ENCODE measurements around the gene ACAD8.
A peak's percentile ranks its signal among the peaks of the same experiment; 100 is the strongest.

The ACAD8 gene

DNA sequence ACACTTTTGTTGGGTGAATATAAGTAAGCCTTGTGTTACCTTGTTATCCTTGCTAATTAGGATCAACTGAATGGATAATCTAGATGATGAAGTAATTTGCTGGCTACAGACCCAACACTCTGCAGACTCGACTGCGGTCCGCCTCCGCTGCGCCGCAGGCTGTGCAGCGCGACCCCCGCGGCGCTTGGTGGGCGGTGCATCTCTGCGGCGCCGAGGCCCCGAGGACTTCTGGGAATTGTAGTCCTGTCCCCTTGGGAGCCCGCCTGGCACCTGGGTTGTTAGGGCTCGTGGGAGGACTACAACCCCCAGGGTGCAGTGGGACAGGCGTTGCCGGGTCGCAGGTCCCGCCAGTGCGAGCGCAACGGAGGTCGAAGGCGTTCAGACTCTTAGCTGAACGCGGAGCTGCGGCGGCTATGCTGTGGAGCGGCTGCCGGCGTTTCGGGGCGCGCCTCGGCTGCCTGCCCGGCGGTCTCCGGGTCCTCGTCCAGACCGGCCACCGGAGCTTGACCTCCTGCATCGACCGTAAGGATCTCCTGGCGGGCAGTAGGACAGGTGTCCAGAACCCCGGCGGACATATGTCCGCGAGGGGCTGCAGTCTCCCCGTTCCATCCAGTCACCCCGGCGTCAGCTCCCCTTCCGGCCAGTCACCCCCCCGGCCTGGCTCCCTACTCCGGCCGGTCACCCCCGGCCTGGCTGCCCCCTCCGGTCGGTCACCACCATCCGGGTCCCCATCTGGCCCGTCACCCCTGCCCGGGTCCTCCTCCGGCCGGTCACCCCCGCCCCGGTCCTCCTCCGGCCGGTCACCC, at the start of gene ACAD8, which contains the start of gene THYN1:
TSS of gene ACAD8 (plus strand) at position 381 of the 806 bp plus-strand sequence. CDS start at position 414, 33 bp downstream.
TSS of gene THYN1 (minus strand) at position 165 of the 806 bp plus-strand sequence. CDS start 470 bp downstream, outside the sequence.
- peak within 1 kb of the TSS; percentile 61 for H3K4me3 ChIP-seq (ENCODE audit: insufficient read depth, low read length, poor library complexity, severe bottlenecking)
- H3K27ac ChIP-seq (ENCODE audit: low read depth, low read length): no peak within 1 kb of the TSS
- no peaks in the 10 kb centered on the region for H3K9me2 ChIP-seq (replicated peaks; ENCODE audit: insufficient read depth, low read length)
- no peaks in the 10 kb centered on the region for H3K79me2 ChIP-seq (ENCODE audit: insufficient read depth, low read length)
- peak within 1 kb of the TSS; percentile 76 for H3K9ac ChIP-seq (ENCODE audit: low read length)
- H3K9me3 ChIP-seq (ENCODE audit: insufficient read depth, low read length): no peaks in the 10 kb centered on the region
- H4K20me1 ChIP-seq (ENCODE audit: low read depth, low read length): no peaks in the 10 kb centered on the region
- no peaks in the 10 kb centered on the region for H3K36me3 ChIP-seq (ENCODE audit: low read length)
- H2AFZ ChIP-seq (ENCODE audit: low read depth, low read length, severe bottlenecking): peak within 1 kb of the TSS; percentile 75
- no peaks in the 10 kb centered on the region for H3K27me3 ChIP-seq (ENCODE audit: low read length)
- peak within 1 kb of the TSS; percentile 73 for H3K4me2 ChIP-seq (ENCODE audit: low read depth, low read length, poor library complexity, severe bottlenecking)
- TF ChIP-seq EZH2phosphoT487 (conservative IDR thresholded peaks at IDR 0.05; ENCODE audit: low read length): no peak
- no peak for TF ChIP-seq CTCF (IDR thresholded peaks at IDR 0.05; ENCODE audit: insufficient read depth, low read length, poor library complexity, severe bottlenecking)
- H3F3A ChIP-seq (ENCODE audit: insufficient read depth): no peaks in the 10 kb centered on the region

- no peak overlapping the region for H3K4me3 ChIP-seq (ENCODE audit: insufficient read depth, low read length, poor library complexity, severe bottlenecking)
- no peaks in the 10 kb centered on the region for H3K9me3 ChIP-seq (ENCODE audit: insufficient read depth, low read length)
- H3K9me2 ChIP-seq (replicated peaks; ENCODE audit: insufficient read depth, low read length): no peaks in the 10 kb centered on the region
Measured at GRCh38 chr11:134205729-134206128, 47.6 kb upstream of the ACAD8 start.

GRCh38 chr11:134206185-134206584, 47.2 kb upstream of the ACAD8 start:
- H3K4me2 ChIP-seq (ENCODE audit: low read depth, low read length, poor library complexity, severe bottlenecking): no peak overlapping the region

More at GRCh38 chr11:134205729-134206128, 47.6 kb upstream of the ACAD8 start:
- Histone ChIP-seq H3K27me3 (ENCODE audit: low read length) (no peaks in the 10 kb centered on the region), H3F3A (ENCODE audit: insufficient read depth) (no peaks in the 10 kb centered on the region), H4K20me1 (ENCODE audit: low read depth, low read length) (no peaks in the 10 kb centered on the region), H3K9ac (ENCODE audit: low read length) (no peak overlapping the region), H3K4me2 (ENCODE audit: low read depth, low read length, poor library complexity, severe bottlenecking) (no peak overlapping the region), H2AFZ (ENCODE audit: low read depth, low read length, severe bottlenecking) (no peak overlapping the region), H3K36me3 (ENCODE audit: low read length) (0 out of 2 replicates have a peak, but pooled peaks cover 3% of the 10 kb centered on the region), H3K27ac (ENCODE audit: low read depth, low read length) (no peak overlapping the region), H3K79me2 (ENCODE audit: insufficient read depth, low read length) (no peaks in the 10 kb centered on the region)
- TF ChIP-seq EZH2phosphoT487 (conservative IDR thresholded peaks at IDR 0.05; ENCODE audit: low read length): no peak
- no peak for TF ChIP-seq CTCF (IDR thresholded peaks at IDR 0.05; ENCODE audit: insufficient read depth, low read length, poor library complexity, severe bottlenecking)

More at GRCh38 chr11:134206185-134206584, 47.2 kb upstream of the ACAD8 start:
- no peaks in the 10 kb centered on the region for H3K9me2 ChIP-seq (replicated peaks; ENCODE audit: insufficient read depth, low read length)
- H3K36me3 ChIP-seq (ENCODE audit: low read length): 0 out of 2 replicates have a peak, but pooled peaks cover 3% of the 10 kb centered on the region
- no peak for TF ChIP-seq CTCF (IDR thresholded peaks at IDR 0.05; ENCODE audit: insufficient read depth, low read length, poor library complexity, severe bottlenecking)
- TF ChIP-seq EZH2phosphoT487 (conservative IDR thresholded peaks at IDR 0.05; ENCODE audit: low read length): no peak
- H4K20me1 ChIP-seq (ENCODE audit: low read depth, low read length): no peaks in the 10 kb centered on the region
- no peaks in the 10 kb centered on the region for H3K79me2 ChIP-seq (ENCODE audit: insufficient read depth, low read length)
- no peak overlapping the region for H3K9ac ChIP-seq (ENCODE audit: low read length)
- H3K4me3 ChIP-seq (ENCODE audit: insufficient read depth, low read length, poor library complexity, severe bottlenecking): no peak overlapping the region
- no peaks in the 10 kb centered on the region for H3K9me3 ChIP-seq (ENCODE audit: insufficient read depth, low read length)
- H3K27ac ChIP-seq (ENCODE audit: low read depth, low read length): no peak overlapping the region
- H3K27me3 ChIP-seq (ENCODE audit: low read length): no peaks in the 10 kb centered on the region
- H3F3A ChIP-seq (ENCODE audit: insufficient read depth): no peaks in the 10 kb centered on the region
- no peak overlapping the region for H2AFZ ChIP-seq (ENCODE audit: low read depth, low read length, severe bottlenecking)
